PC-9 (cell line): Measurements from ENCODE around the gene MCFD2. TPM values are rescaled to one million over a fixed set of nuclear protein-coding genes. Genes with fewer than 3 reads are reported as not detected.

Experiments used
- BruUV-seq: library from RNA; stranded (reverse); fragments of 400-500 nt; replicated peaks from 2 replicates; lab custom pipeline; 2021; lab: Mats Ljungman, UMichigan
- CTCF ChIA-PET: fragments of 300-600 bp; sonication (Branson Sonifier 250); formaldehyde crosslinking; loops from one replicate; lab custom pipeline; 2022; ENCODE audit warnings: antibody characterized with exemption; lab: Charles Lee
- POLR2A ChIA-PET: fragments of 300-600 bp; sonication (Branson Sonifier 250); formaldehyde crosslinking; loops from one replicate; lab custom pipeline; 2022; ENCODE audit warnings: antibody characterized with exemption; ENCODE audit not compliant: unreplicated experiment; lab: Charles Lee
- DNase-seq, 2 experiments: peaks; one replicate each; pipeline versions ENCODE4 v3.0.0 to v3.0.0-alpha.2; 2015 to 2022; ENCODE audit warnings: mixed read lengths in 1 of 2
- H2AFZ ChIP-seq: fragments of 200-600 bp; sonication (generic); 2 replicates; pipeline ENCODE4 v1.8.1; 2017; ENCODE audit warnings: antibody characterized with exemption
- H3F3A ChIP-seq: fragments of 200-600 bp; sonication (generic); 2 replicates; pipeline ENCODE4 v1.8.1; 2017; ENCODE audit warnings: antibody characterized with exemption, mild to moderate bottlenecking, low read depth; ENCODE audit not compliant: insufficient read depth
- H3K27ac ChIP-seq: fragments of 200-600 bp; sonication (generic); 2 replicates; pipeline ENCODE4 v1.6.1; 2016; ENCODE audit warnings: mixed run types
- H3K27me3 ChIP-seq: fragments of 200-600 bp; sonication (generic); 2 replicates; pipeline ENCODE4 v1.6.1; 2016; ENCODE audit warnings: low read depth, mixed run types; ENCODE audit not compliant: insufficient read depth
- H3K36me3 ChIP-seq: fragments of 200-600 bp; sonication (generic); 2 replicates; pipeline ENCODE4 v1.6.1; 2016; ENCODE audit warnings: low read depth, mixed run types
- H3K4me1 ChIP-seq: fragments of 200-600 bp; sonication (generic); replicated peaks from 2 replicates; pipeline ENCODE4 v1.6.1; 2016; ENCODE audit warnings: mixed run types; ENCODE audit not compliant: insufficient read depth
- H3K4me2 ChIP-seq: fragments of 200-600 bp; sonication (generic); 2 replicates; pipeline ENCODE4 v1.6.1; 2017; ENCODE audit warnings: mixed run types
- H3K4me3 ChIP-seq: fragments of 200-600 bp; sonication (generic); 2 replicates; pipeline ENCODE4 v1.6.1; 2016; ENCODE audit warnings: mixed run types
- H3K79me2 ChIP-seq: fragments of 200-600 bp; sonication (generic); 2 replicates; pipeline ENCODE4 v1.6.1; 2017; ENCODE audit warnings: low read depth, mixed run types
- H3K9me2 ChIP-seq: fragments of 200-600 bp; sonication (generic); 2 replicates; pipeline ENCODE4 v1.8.1; 2017; ENCODE audit warnings: mild to moderate bottlenecking; ENCODE audit not compliant: insufficient read depth
- H3K9me3 ChIP-seq: fragments of 200-600 bp; sonication (generic); 2 replicates; pipeline ENCODE4 v1.8.1; 2016; ENCODE audit warnings: low read depth; ENCODE audit not compliant: insufficient read depth
- H4K20me1 ChIP-seq: fragments of 200-600 bp; sonication (generic); 2 replicates; pipeline ENCODE4 v1.8.1; 2017; ENCODE audit not compliant: insufficient read depth
- CTCF ChIP-seq: fragments of 200-600 bp; sonication (generic); conservative IDR thresholded peaks from 2 replicates; pipeline ENCODE4 v1.6.1; 2017; ENCODE audit warnings: mixed run types, antibody characterized with exemption, mild to moderate bottlenecking, moderate library complexity
- EZH2 ChIP-seq: fragments of 200-600 bp; sonication (generic); IDR thresholded peaks from 2 replicates; pipeline ENCODE4 v1.8.0; 2017; ENCODE audit warnings: antibody characterized with exemption, low read depth
- intact Hi-C: fragments of 100-400 bp; cut with micrococcal nuclease; formaldehyde crosslinking; loops from one replicate; pipeline ENCODE4 v1.10.0; 2022; ENCODE audit not compliant: unreplicated experiment
- total RNA-seq: library from RNA; stranded (reverse); gene quantifications from 2 replicates; pipeline ENCODE4 v1.2.3, GENCODE V29; 2021

Gene MCFD2
- total RNA-seq, 1 experiment from 2014 or later, result 163 TPM

DNA sequence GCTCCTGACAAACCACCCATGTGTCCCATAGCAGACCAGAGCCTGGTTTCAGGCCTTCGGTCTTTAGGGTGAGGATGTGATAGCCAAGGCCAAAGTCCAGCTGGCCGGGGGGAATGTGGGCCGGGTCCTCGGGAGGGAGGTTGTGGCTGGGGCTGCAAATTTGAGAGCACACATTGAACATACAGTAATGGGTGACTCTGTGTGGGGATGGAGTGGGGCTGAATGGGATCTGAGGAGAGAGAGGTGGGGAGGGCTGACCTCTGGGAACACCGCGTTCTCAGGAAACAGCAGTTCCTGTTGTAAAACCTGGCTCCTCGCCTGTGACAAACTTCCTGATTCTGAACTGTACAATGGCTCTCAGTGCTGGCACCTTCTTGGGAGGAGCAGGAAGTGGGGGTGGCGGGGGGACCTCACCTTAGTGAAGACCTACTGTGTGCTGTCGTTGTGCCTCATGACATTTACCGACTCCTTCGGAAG, 48.8 kb downstream of the MCFD2 start:
- BruUV-seq, result no TSS peak
- Histone ChIP-seq H3K4me1 (peaks cover 20% of the 10 kb centered on the region), H3F3A (peaks cover 5% of the 10 kb centered on the region; the same call in 1 of the 2 replicates), H2AFZ (no peak overlapping the region), H3K36me3 (no peaks in the 10 kb centered on the region), H4K20me1 (no peaks in the 10 kb centered on the region), H3K4me3 (no peak overlapping the region), H3K79me2 (no peaks in the 10 kb centered on the region), H3K27me3 (no peaks in the 10 kb centered on the region), H3K9me2 (no peaks in the 10 kb centered on the region), H3K9me3 (peaks cover 10% of the 10 kb centered on the region), H3K4me2 (no peak overlapping the region), H3K27ac (no peak overlapping the region)
- POLR2A ChIA-PET, result no interaction called here
- intact Hi-C loops, result no loop called here
- DNase-seq, result no peak
- CTCF ChIA-PET, result no interaction called here
- TF ChIP-seq CTCF (no peak), EZH2 (no peak)

GRCh38 chr2:46865181-46865970, 50.2 kb downstream of the MCFD2 start:
- Histone ChIP-seq H3K27me3 (no peaks in the 10 kb centered on the region), H3K36me3 (no peaks in the 10 kb centered on the region), H3K4me2 (0 out of 2 replicates have a peak overlapping the region, but pooled peaks have one; percentile 3), H3F3A (peaks cover 5% of the 10 kb centered on the region; the same call in 1 of the 2 replicates), H4K20me1 (no peaks in the 10 kb centered on the region), H3K9me3 (peaks cover 10% of the 10 kb centered on the region), H3K27ac (no peak overlapping the region), H2AFZ (no peak overlapping the region), H3K4me3 (no peak overlapping the region), H3K4me1 (peaks cover 20% of the 10 kb centered on the region), H3K9me2 (no peaks in the 10 kb centered on the region), H3K79me2 (no peaks in the 10 kb centered on the region)
- TF ChIP-seq EZH2 (no peak), CTCF (no peak)
- no TSS peak for BruUV-seq
- ChIA-PET POLR2A (no interaction called here), CTCF (interaction anchor here (0.5 kb wide), 1 partner anchor 463 kb away, joined by 4 read pairs; no protein-coding TSS in a partner anchor)
- DNase-seq, result peak in 1 of 2 experiments; percentile 21
- intact Hi-C loops, result no loop called here

DNA sequence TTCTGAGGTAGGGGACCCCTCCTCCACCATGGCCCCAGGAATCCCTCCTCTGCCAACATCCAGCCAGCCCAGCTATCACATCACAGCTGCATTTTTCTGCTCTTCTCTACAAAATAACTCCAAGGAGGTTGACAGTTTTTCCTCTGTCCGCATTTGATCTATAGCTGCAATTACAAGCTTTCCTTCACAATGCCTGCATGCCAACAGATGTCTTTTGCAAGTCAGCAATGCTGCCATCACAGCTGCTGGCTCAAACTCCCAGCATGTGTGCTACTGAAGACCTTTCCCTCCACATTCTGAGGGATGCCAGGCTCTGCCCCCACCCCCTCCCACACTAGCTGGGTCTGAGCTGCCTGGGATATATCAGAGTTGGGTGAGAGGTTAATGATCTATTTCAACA, 51.7 kb downstream of the MCFD2 start:
- H3K4me2 ChIP-seq, result no peak overlapping the region
- H3K9me2 ChIP-seq, result no peaks in the 10 kb centered on the region
- intact Hi-C loops, result no loop called here
- H3F3A ChIP-seq, result peaks cover 9% of the 10 kb centered on the region; the same call in 1 of the 2 replicates
- BruUV-seq, result no TSS peak
- no peaks in the 10 kb centered on the region for H4K20me1 ChIP-seq
- H3K4me1 ChIP-seq, result peaks cover 28% of the 10 kb centered on the region
- H2AFZ ChIP-seq, result no peak overlapping the region
- ChIA-PET CTCF (no interaction called here), POLR2A (interaction anchor here (0.6 kb wide), 1 partner anchor 38 kb away, joined by 3 read pairs; no protein-coding TSS in a partner anchor)
- TF ChIP-seq EZH2 (no peak), CTCF (no peak)
- H3K4me3 ChIP-seq, result no peak overlapping the region
- no peaks in the 10 kb centered on the region for H3K36me3 ChIP-seq
- no peak for DNase-seq
- H3K9me3 ChIP-seq, result peaks cover 10% of the 10 kb centered on the region
- H3K27ac ChIP-seq, result no peak overlapping the region
- H3K79me2 ChIP-seq, result no peaks in the 10 kb centered on the region
- no peaks in the 10 kb centered on the region for H3K27me3 ChIP-seq
